GM18858 (cell line): ENCODE results near the gene RPL18A.
"Not testable (repeated sequence)": the region's sequence is repeated elsewhere in the genome, so short reads cannot be mapped to it uniquely, and the experiment has no call there.

Experiments used
- ATAC-seq: cut with Tn5 transposase; IDR thresholded peaks from one replicate; pipeline ENCODE4 v1.9.1; 2021; ENCODE audit not compliant: unreplicated experiment

The RPL18A gene

GRCh38 chr19:17866312-17866963, 6.7 kb downstream of the RPL18A start:
- ATAC-seq: no peak

GRCh38 chr19:17866964-17867486, 7.3 kb downstream of the RPL18A start:
- no peak for ATAC-seq

- no peak for ATAC-seq
Observed at GRCh38 chr19:17868669-17869068, 9.0 kb downstream of the RPL18A start.

GRCh38 chr19:17869114-17869608, 9.5 kb downstream of the RPL18A start:
- no peak for ATAC-seq

GRCh38 chr19:17871032-17871877, 11.5 kb downstream of the RPL18A start:
- ATAC-seq: no peak

GRCh38 chr19:17871878-17872250, 12.2 kb downstream of the RPL18A start, which contains the start of gene SLC5A5:
SLC5A5 (plus strand) TSS chr19:17871945; CDS start chr19:17872320, 375 bp downstream.
- no peak for ATAC-seq

- no peak for ATAC-seq
Observed at GRCh38 chr19:17872251-17873001, 12.7 kb downstream of the RPL18A start.

- ATAC-seq: no peak
Observed at GRCh38 chr19:17873786-17874757, 14.4 kb downstream of the RPL18A start.

- no peak for ATAC-seq
Observed at GRCh38 chr19:17874758-17875135, 15.0 kb downstream of the RPL18A start.

- no peak for ATAC-seq
Observed at GRCh38 chr19:17877696-17878095, 18.0 kb downstream of the RPL18A start.

GRCh38 chr19:17879466-17879865, 19.8 kb downstream of the RPL18A start:
- no peak for ATAC-seq

GRCh38 chr19:17881701-17882100, 22.0 kb downstream of the RPL18A start:
- no peak for ATAC-seq

GRCh38 chr19:17883627-17884410, 24.1 kb downstream of the RPL18A start:
- no peak for ATAC-seq

GRCh38 chr19:17886515-17886914, 26.8 kb downstream of the RPL18A start:
- ATAC-seq: no peak

GRCh38 chr19:17887221-17887620, 27.5 kb downstream of the RPL18A start:
- ATAC-seq: not testable (repeated sequence)

GRCh38 chr19:17888260-17888659, 28.6 kb downstream of the RPL18A start:
- no peak for ATAC-seq

GRCh38 chr19:17889609-17890214, 30.0 kb downstream of the RPL18A start:
- ATAC-seq: no peak

- ATAC-seq: no peak
Observed at GRCh38 chr19:17893766-17894165, 34.1 kb downstream of the RPL18A start.

GRCh38 chr19:17902701-17903100, 43.0 kb downstream of the RPL18A start:
- ATAC-seq: no peak
